ENCODE results near the gene LDHAL6A.

The LDHAL6A gene

GRCh38 chr11:18490736-18491485 lies 35.3 kb downstream of the LDHAL6A start:
- no peak for DNase-seq (ENCODE audit: low spot score)

- no peak for DNase-seq (ENCODE audit: low spot score)
Measured at GRCh38 chr11:18491924-18492323, 36.3 kb downstream of the LDHAL6A start.

GRCh38 chr11:18492888-18493287 lies 37.2 kb downstream of the LDHAL6A start:
- DNase-seq (ENCODE audit: low spot score) = no peak

- DNase-seq (ENCODE audit: low spot score) = no peak
Measured at GRCh38 chr11:18493310-18493709, 37.7 kb downstream of the LDHAL6A start.

GRCh38 chr11:18495271-18495670 lies 39.6 kb downstream of the LDHAL6A start:
- DNase-seq (ENCODE audit: low spot score) = no peak

- no peak for DNase-seq (ENCODE audit: low spot score)
Measured at GRCh38 chr11:18495703-18496102, 40.0 kb downstream of the LDHAL6A start.

- no peak for DNase-seq (ENCODE audit: low spot score)
Measured at GRCh38 chr11:18498039-18498438, 42.4 kb downstream of the LDHAL6A start.

- no peak for DNase-seq (ENCODE audit: low spot score)
Measured at GRCh38 chr11:18501629-18502028, 46.0 kb downstream of the LDHAL6A start.

GRCh38 chr11:18502352-18502751 lies 46.7 kb downstream of the LDHAL6A start:
- DNase-seq (ENCODE audit: low spot score) = no peak

GRCh38 chr11:18521122-18521521 lies 65.5 kb downstream of the LDHAL6A start:
- DNase-seq (ENCODE audit: low spot score) = no peak

- no peak for DNase-seq (ENCODE audit: low spot score)
Measured at GRCh38 chr11:18522388-18522787, 66.7 kb downstream of the LDHAL6A start.

GRCh38 chr11:18523084-18523483 lies 67.4 kb downstream of the LDHAL6A start:
- DNase-seq (ENCODE audit: low spot score) = no peak

GRCh38 chr11:18524248-18524647 lies 68.6 kb downstream of the LDHAL6A start:
- DNase-seq (ENCODE audit: low spot score) = no peak

GRCh38 chr11:18526130-18526520 lies 70.5 kb downstream of the LDHAL6A start:
- DNase-seq (ENCODE audit: low spot score) = no peak

- DNase-seq (ENCODE audit: low spot score) = peak; percentile 94
Measured at GRCh38 chr11:18526521-18527296, 71.1 kb downstream of the LDHAL6A start, which contains the start of gene TSG101. Gene TSG101, minus strand, starts transcription at chr11:18526942. Its CDS starts 126 bp downstream, at chr11:18526816.

GRCh38 chr11:18527512-18527911 lies 71.9 kb downstream of the LDHAL6A start:
- DNase-seq (ENCODE audit: low spot score) = no peak
